ENCODE measurements around the gene IQSEC3.

The IQSEC3 gene

DNA sequence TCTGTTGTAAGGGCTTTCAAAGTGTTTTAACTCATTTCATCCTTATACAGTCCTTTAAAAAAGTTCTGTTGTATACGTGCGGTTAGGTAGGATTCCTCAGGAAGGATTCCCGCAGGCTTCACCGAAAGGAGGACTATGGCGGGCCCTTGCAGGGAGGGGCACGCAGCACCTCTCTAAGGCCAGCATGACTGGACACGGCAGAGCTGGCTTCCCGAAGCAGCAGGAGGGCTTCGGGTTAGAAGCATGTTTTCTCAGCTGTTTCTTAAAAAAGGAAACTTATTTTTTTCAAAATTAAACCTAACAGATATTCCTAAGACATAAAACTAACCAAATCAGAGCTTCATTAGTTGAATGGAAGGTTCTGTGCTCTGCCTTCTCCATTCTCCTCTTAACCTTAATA, 21.3 kb downstream of the IQSEC3 start:
- peak; percentile 68 for DNase-seq (ENCODE audit: low read depth)
- TF ChIP-seq, protein P1, sequence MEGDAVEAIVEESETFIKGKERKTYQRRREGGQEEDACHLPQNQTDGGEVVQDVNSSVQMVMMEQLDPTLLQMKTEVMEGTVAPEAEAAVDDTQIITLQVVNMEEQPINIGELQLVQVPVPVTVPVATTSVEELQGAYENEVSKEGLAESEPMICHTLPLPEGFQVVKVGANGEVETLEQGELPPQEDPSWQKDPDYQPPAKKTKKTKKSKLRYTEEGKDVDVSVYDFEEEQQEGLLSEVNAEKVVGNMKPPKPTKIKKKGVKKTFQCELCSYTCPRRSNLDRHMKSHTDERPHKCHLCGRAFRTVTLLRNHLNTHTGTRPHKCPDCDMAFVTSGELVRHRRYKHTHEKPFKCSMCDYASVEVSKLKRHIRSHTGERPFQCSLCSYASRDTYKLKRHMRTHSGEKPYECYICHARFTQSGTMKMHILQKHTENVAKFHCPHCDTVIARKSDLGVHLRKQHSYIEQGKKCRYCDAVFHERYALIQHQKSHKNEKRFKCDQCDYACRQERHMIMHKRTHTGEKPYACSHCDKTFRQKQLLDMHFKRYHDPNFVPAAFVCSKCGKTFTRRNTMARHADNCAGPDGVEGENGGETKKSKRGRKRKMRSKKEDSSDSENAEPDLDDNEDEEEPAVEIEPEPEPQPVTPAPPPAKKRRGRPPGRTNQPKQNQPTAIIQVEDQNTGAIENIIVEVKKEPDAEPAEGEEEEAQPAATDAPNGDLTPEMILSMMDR (conservative IDR thresholded peaks at IDR 0.05; ENCODE audit: low read depth, low read length) = no peak
- no peak overlapping the region for H3K4me3 ChIP-seq (ENCODE audit: low read depth, low read length)

DNA sequence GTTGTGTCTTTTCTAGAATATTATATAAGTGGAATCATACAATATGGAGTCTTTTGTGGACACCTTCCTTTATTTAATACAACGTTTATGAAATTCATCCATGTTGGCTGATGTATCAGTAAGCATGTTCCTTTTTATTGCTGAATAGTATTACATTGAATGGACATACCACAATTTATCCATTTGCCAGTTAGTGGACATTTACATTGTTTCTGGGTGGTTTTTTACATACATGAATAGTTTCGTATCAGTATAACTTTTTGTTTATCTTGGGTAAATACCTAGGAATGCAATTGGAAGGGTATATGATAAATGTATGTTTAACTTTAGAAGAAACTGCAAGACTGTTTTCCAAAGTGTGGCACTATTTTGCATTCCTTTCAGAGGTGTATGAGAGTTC, 23.1 kb downstream of the IQSEC3 start:
- TF ChIP-seq, protein P1 (conservative IDR thresholded peaks at IDR 0.05; ENCODE audit: low read depth, low read length) = no peak
- no peak overlapping the region for H3K4me3 ChIP-seq (ENCODE audit: low read depth, low read length)
- no peak for DNase-seq (ENCODE audit: low read depth)

DNA sequence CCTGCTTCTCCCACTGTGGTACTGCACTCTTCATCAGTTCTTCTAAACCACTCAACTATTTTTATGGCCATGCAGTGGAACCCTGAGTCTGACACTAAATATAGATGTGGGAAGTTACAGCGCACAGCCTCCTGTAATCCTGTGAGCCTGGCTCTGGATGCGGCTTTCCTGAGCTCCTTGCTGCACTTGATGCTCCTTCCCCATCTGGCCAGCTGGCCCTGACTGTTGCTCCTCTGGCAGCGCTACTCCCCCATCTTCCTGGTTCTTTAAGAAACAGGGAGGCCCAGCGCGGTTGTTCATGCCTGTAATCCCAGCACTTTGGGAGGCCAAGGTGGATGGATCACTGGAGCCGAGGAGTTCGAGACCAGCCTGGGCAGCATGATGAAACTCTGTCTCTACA, 24.6 kb downstream of the IQSEC3 start:
- H3K4me3 ChIP-seq (ENCODE audit: low read depth, low read length) = no peak overlapping the region
- TF ChIP-seq, protein P1 (conservative IDR thresholded peaks at IDR 0.05; ENCODE audit: low read depth, low read length) = no peak
- no peak for DNase-seq (ENCODE audit: low read depth)

DNA sequence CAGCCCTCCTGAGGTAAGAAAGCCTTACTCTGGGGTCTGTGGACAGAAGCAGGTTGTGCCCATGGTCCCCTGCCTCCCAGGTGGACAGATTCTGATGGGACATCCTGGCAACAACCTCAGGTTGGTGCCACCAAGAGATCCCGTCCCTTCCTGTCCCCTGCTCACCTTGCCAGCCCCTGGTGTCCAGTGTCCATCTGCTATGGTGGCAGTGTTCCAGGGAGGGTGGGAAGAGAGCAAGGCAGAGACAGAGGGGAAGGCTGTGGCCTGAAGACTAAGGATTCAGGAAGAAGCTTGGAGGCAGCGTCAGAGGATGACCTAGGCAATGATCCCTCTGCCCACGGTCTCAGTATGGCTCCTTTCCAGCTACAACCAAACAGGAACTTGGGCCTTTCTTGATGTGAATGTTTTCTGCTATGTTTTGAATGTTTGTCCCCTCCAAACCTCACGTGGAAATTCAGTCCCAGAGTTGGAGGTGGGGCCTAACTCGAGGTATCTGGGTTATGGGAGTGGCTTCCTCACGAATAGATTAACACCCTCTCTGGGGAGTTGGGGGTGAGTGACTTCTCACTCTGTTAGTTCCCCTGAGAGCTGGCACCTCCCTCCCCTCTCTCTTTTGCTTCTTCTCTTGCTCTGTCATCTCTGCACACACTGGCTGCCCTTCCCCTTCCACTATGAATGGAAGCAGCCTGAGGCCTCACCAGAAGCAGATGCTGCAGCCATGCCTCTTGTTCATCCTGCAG, 26.9 kb downstream of the IQSEC3 start:
- no peak for DNase-seq (ENCODE audit: low read depth)
- H3K4me3 ChIP-seq (ENCODE audit: low read depth, low read length) = no peak overlapping the region
- TF ChIP-seq, protein P1 (conservative IDR thresholded peaks at IDR 0.05; ENCODE audit: low read depth, low read length) = no peak

DNA sequence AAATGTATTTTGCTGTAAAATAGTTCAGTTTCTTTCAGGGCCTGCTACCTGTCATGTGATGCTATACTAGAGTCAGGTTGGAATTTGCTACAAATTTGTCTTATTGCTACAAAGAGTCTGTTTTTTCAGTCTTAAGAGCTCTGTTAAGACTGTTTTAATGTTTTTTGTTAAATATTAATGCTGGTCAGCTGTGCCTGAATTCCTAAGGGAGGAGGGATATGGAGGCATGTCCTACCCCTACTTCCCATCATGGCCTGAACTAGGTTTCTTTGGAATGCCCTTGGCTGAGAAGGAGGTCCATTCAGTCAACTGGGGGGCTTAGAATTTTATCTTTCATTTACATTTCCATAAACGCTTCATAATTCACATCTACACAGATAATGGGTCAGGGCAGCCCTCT, 30.0 kb downstream of the IQSEC3 start:
- no peak for DNase-seq (ENCODE audit: low read depth)
- no peak overlapping the region for H3K4me3 ChIP-seq (ENCODE audit: low read depth, low read length)
- TF ChIP-seq, protein P1 (conservative IDR thresholded peaks at IDR 0.05; ENCODE audit: low read depth, low read length) = no peak

DNA sequence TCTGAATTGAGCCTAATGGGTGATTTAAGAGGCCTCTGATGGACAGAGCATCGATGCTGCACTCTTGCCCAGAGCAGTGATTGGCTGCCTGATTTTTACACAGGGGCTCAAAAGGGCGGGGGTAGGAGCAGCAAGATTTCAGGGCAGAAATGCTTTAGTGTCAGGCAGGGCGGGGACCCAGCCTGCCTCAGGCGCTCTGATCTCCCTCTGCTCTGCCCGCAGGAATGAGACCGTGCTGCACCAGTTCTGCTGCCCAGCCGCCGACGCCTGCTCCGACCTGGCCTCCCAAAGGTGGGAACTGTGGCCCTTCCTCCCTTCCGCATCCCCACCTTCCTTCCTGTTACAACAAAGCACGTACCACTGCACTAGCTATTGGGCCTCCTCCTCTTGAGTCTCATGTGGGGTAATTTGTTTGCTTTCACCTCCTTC, 32.4 kb downstream of the IQSEC3 start:
- TF ChIP-seq, protein P1 (conservative IDR thresholded peaks at IDR 0.05; ENCODE audit: low read depth, low read length) = no peak
- DNase-seq (ENCODE audit: low read depth) = no peak
- no peak overlapping the region for H3K4me3 ChIP-seq (ENCODE audit: low read depth, low read length)

DNA sequence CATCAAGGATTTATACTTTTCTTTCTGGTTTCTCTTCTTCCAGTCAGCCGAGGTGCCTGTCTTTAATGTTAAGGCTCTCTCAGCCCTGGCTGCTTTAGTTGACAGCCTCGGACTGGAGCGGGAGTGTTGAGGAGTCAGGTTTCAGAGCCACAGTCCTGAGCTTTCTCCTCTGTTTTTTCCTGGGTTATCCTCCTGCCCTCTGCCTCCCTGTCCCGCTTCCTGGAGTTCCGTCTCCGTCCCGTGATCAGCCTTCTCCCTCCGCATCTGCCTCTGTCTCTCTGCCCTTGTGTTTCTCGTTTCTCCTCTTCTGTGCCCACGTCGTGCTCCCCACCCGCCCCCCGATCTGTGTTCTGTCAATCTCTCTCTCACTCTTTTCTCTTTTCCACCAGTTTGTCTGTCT, 33.0 kb downstream of the IQSEC3 start:
- DNase-seq (ENCODE audit: low read depth) = peak; percentile 46
- TF ChIP-seq, protein P1 (conservative IDR thresholded peaks at IDR 0.05; ENCODE audit: low read depth, low read length) = no peak

More for the DNA sequence above, 33.0 kb downstream of the IQSEC3 start:
- H3K4me3 ChIP-seq (ENCODE audit: low read depth, low read length) = no peak overlapping the region

All from choroid plexus epithelial cell (primary cell).